Right lung (tissue), 5 donors: Measurements from ENCODE around the gene PLAC9. TPM values are rescaled to one million over a fixed set of nuclear protein-coding genes. Genes with fewer than 3 reads are reported as not detected.

Experiments used
- DNase-seq, 2 donors: peaks; one replicate each; pipeline ENCODE4 v3.0.0-alpha.2; 2013
- polyA plus RNA-seq, 5 donors: library from polyadenylated mRNA; unstranded; fragments of 120-200 nt; gene quantifications; one replicate each; pipeline versions ENCODE4 v1.2.1 to v1.2.3, GENCODE V29; 2013; ENCODE audit warnings: inconsistent platforms in 1 of 5, low replicate concordance in 1 of 5; ENCODE audit not compliant: insufficient read length in 5 of 5, insufficient read depth in 1 of 5

The PLAC9 gene
- polyA plus RNA-seq, 5 donors: 36.3 to 87.9 (median 53.0) TPM

DNA sequence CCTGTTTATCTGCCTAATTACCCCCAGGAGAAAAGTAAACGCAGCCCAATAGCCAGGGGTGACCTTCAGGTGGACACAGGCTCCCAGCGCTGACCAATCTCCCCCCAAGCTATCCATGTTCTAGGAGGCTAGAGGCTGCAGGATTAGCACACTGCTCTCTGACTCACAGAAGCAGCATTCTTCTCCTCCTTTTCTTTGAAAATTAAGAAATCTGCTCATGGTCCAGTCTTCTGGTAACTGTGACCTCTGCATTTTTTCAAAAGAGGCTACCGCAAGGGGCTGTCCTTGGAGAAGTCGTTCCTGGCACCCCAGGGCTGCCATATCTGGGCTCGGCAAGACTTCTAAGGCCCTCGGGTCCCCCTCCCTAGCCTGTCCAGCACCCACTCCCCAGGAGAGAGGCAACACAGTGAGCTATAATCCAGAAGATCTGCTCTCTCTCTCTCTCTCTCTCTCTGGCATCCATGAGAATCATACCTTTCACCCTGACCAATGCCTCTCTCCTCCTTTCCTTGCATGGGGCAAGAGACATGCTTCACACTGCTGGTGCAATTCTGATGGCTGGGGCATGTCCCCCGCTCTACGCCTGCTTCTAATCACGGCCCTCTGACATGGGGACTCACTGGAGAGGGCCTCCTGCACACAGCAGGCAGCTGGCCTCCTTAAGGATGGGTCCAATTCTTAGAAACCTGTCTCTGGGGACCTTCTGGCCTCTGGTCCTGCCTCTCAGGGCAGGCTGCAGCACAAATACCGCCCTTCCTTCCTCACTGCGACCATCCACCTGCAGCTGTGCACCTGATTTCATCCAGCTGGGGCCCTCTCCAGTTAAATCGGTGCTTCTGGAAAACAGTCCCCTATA, 45.5 kb downstream of the PLAC9 start:
- no peak for DNase-seq

DNA sequence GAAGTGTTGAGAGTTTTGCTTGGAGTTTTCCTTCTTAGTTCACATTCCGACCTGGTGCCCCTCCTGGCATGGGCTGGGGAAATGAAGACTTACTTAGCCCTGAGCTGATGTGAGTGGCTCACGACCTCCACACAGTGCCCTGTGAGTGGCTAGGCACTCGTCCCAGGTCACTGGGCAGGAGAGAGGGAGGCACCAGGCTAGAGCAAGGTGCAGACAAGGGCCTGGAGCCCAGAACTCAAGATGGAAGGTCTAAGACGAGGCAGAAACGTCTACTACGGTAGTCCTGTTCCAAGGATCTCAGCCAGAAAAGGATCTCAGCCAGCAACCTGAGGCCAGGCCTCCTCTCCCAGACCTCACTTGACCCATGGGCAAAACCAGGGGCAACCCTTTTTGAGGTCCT, 50.5 kb downstream of the PLAC9 start:
- DNase-seq: no peak

DNA sequence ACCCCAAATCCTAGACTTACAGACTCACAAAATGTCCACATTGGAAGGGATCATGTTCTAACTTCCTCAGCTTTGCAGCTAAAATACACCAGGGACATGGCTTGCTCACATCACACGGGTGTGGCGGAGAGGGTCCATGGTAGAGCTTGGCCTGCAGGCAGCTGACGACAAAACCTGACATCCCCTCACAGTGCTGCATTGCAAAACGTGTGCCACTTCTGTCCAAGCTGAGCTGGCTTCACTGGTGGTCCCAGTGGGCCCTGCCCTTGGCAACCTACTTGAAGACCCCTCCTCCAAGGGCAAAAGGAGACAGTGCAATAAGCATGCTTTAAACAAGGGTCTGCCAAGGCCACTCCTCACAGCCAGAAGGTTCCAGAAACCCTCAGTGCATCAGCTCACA, 50.9 kb downstream of the PLAC9 start:
- no peak for DNase-seq

DNA sequence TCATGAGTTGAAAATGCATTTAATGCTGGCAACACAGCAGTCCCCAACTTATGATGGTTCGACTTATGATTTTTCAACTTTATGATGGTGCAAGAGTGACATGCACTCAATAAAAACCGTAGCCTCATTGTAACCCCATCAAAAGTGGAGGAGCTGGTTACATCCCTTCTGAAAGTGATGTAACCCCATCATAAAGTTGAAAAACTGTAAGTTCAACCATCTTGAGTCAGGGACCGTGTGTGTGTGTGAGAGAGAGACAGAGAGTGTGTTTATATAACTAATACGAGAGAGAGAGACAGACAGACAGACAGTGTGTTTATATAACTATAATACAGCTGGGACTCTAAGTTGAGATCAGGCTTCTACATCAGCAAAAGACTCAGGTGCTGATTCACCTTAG, 51.8 kb downstream of the PLAC9 start:
- no peak for DNase-seq

DNA sequence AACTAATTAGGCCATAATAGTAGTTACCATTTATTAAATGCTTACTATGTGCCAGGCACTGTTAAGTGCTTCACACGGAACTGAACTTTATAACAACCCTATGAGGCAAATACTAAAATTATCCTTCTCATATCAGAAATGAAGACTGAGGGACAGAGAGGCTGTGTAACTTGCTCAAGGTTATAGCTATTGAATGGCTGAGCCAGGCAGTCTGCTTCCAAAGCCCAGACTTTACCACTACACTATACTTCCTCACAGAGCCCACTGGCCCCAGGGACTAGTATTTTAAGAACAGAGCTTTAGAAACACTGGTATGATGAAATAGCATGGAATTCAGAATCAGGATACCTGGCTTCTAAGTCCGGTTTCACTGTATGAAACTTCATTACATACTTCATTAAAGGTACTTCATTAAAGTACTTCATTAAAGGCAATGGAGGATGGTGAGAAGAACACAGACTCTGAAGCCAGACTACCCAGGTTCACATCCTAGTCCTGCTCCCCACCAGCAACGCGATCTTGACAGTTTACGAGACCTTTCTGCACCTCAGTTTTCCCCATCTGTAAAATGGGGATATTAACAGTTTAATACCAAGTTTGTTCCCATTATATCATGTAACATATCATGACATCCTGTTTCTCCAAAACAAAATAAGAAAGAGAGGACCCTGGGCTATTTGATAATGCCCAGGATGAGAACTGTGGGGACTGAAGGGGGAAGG, 53.2 kb downstream of the PLAC9 start:
- DNase-seq: no peak

DNA sequence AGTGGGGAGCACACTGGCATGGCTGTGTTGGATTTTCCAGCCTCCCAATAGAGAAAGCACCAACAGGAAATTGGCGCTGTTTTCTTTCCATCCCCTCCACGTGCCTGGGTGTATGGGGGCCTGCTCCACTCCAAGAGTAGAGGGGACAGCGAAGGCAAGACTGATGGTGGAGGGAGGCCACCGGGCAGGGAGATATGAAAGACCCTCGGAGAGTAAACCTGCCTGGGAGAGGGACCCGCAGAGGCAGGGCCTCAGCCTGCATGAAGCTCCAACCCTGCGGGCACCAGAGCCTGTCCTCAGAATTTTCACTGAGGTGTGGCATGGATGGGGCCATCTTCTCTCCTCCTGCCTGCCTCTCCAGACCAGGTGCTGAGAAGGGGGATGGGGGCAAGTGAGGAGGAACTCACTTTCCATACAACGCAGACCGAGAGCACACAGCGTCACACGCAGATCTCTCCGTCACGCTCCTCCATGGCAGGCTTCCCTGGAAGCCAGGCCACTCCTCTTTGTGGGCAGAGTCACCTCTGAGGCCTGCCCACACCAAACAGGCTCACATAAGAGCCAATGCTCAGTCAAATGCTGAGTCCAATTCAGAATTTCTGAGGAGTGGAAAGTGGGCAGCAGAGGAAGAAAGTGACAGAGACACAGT, 54.0 kb downstream of the PLAC9 start:
- no peak for DNase-seq

DNA sequence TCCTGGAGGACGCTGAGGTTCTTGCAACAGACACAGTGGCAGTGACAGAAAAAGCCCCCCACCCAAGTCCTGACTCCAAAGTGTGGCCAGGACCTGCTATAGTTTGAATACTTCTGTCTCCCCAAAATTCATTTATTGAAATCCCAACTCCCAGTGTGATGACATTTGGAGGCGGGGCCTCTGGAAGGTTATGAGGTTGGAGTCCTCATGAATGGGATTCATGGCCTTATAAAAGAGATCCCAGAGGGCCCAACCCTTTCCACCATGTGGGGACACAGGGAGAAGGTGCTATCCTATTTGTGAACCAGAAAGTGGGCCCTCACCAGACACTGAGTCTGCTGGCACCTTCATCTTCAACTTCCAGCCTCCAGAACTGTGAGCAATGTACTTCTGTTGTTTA, 54.5 kb downstream of the PLAC9 start:
- DNase-seq: no peak

DNA sequence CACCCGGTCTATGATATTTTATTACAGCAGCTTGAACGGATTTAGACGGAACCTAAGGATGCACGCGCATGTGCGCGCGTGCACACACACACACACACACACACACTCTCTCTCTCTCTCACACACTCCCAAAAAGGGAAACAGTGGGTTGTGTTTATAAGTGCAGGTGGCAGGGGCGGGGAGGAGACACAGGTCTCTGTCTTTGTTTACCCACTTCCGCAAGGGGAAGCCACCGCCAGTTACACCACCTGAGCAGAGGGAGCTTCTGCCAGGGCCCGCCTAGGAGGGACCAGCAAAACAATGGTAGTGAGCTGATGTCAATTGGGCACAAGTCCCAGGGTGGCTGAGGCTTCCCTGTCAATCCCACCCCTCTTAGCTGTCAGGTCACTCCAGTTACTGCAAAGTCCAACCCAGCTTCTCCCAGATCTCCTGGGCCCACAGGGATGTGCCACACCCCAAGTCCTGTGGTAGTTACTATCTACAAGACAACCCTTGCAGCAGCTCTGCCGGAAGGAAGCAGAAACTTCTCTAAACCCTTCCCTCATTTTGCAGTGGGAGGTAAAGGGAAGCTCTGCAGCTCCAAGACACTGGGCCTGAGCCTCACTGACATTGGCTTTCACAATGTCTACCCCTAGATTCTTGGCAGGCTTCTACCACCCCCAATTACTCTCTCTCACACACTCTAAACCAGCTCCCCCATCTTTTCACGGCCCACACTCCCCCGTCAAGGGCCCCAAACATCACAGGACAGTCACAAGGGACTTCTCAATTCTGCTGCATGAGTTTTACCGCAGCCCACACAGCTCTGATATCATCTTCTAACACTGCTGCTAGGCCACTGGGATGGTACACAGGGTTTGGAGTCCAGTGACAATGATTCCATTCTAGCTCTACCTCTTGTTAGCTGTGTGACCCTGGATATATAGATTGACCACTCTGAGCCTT, 55.2 kb downstream of the PLAC9 start:
- no peak for DNase-seq

DNA sequence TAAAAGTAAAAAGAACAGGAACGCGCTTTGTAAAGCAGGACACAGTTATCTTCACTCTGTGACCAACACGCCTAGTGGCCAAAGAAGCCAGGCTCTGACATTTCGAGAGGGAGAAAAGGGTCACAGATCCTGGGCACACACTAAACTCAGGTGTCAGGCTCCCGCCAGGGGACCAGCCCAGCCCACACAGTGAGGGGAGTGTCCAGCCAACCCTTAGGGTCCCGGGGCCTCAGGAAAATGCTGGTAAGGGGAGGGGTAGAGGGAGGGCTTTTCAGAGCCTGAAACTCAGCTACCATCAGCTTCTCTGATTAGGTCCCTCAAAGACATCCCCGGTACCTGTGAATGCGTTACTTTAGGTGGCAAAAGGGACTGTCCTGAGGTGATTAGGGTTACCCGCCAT, 56.2 kb downstream of the PLAC9 start:
- no peak for DNase-seq

DNA sequence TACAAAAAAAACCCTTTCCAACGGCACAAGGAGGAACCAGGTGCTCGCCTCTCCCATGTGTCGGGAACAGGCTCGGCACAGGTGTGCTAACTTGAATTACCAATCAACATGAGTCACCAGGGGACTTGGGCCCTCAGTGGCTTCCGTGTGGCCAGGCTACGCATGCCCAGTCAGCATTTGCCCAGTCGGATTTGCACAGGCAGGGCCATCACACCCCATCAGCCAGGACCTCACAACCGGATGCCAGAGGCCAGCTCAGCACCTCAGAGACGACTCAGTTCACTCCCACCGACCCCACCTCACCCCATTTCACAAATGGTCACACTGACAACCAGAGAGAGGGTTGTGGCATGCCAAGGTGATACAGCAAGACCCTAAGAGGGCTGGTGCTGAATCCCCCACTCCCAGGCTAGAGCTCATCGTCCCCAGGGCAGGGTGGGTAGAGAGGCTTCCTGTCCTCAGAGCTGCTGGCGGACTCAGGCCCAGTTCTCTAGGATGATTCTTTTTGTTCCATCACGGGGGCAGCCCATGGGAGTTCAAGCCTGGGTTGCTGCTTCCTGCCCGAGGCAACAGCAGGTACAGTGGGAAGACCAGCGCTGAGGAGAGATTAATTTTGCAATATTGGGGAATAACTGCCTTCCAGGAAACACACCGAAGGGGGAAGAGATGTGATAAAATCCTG, 59.2 kb downstream of the PLAC9 start:
- DNase-seq: no peak

DNA sequence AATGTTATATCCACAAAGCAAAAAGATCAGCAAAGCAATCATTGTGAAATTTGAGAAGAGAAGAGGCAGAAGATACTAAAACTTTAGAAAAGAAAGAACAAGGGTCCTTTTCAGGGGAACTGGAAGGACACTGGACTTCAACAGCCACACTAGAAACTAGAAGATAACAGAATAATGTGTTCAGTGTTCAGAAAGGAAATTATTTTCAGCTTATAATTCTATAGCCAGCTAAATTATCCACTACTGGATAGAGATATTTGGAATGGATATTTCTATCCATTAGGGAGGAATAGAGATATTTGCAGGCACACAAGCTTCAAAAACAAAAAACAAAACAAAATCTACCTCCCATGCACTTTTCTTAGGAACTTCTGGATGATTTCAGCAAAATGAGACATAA, 60.0 kb downstream of the PLAC9 start:
- no peak for DNase-seq

DNA sequence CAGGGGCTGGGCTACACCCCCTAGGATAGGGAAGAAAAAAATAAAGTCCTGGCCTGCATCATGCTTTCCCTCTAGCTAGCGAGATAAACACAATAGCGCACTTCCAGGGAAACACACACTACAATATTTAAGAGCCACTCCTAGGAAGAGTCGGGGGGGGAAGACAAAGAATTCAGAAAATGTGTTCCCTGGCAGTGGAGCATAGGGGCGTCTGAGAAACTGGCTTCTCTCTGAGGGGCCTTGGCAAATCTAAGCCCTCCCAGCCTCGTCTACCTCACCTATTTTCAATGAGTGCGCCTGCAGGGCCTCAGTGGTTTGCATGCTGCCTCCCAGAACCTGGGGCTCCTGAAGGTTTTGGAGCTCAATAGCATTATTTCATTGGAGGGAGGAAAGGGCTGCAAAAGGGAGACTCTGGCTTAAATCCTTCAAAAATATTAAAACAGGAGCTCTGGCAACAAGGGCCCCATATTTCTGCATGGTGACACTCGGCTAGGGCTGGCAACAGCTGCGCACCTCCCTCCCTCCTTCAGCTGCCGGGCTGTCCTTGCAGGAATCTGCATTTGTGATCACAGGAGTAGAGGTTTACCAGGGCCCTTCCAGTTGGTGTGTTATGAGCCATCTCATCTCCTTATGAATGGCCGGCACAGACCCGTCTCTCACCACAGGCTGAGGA, 62.0 kb downstream of the PLAC9 start:
- no peak for DNase-seq

Other genes with a start within 250 kb of the PLAC9 start
- 10 to 100 TPM in 2 of 5 donors, 1 to 10 TPM in 3; 5.6 to 11.5 (median 9.6) TPM for gene SFTPD, start 183.6 kb upstream of the PLAC9 start, polyA plus RNA-seq
- gene TMEM254, start 54.1 kb upstream of the PLAC9 start, polyA plus RNA-seq: 10 to 100 TPM; 39.8 to 52.6 (median 46.1) TPM
- 100 to 1,000 TPM in 3 of 5 donors, 10 to 100 TPM in 2; 80.0 to 102 (median 100) TPM for gene ANXA11, start 72.8 kb downstream of the PLAC9 start, polyA plus RNA-seq
- under 1 TPM; 0.51 to 0.90 (median 0.60) TPM for gene MAT1A, start 156.9 kb downstream of the PLAC9 start, polyA plus RNA-seq
- gene DYDC1, start 224.0 kb downstream of the PLAC9 start, polyA plus RNA-seq: 1 to 10 TPM in 2 of 5 donors, under 1 TPM in 3; 0.50 to 1.1 (median 0.58) TPM
- 1 to 10 TPM in 4 of 5 donors, under 1 TPM in 1; 0.69 to 5.2 (median 3.7) TPM for gene DYDC2, start 224.1 kb downstream of the PLAC9 start, polyA plus RNA-seq